Measurements from ENCODE around the gene CCL20. TPM values are rescaled to one million over a fixed set of nuclear protein-coding genes. Genes with fewer than 3 reads are reported as not detected.

The CCL20 gene
- total and polyA plus RNA-seq, 2 of the 13 experiments (the other 11 are each of a cell fraction or from before 2014, with no cell fraction given) = 223 to 903 TPM

DNA sequence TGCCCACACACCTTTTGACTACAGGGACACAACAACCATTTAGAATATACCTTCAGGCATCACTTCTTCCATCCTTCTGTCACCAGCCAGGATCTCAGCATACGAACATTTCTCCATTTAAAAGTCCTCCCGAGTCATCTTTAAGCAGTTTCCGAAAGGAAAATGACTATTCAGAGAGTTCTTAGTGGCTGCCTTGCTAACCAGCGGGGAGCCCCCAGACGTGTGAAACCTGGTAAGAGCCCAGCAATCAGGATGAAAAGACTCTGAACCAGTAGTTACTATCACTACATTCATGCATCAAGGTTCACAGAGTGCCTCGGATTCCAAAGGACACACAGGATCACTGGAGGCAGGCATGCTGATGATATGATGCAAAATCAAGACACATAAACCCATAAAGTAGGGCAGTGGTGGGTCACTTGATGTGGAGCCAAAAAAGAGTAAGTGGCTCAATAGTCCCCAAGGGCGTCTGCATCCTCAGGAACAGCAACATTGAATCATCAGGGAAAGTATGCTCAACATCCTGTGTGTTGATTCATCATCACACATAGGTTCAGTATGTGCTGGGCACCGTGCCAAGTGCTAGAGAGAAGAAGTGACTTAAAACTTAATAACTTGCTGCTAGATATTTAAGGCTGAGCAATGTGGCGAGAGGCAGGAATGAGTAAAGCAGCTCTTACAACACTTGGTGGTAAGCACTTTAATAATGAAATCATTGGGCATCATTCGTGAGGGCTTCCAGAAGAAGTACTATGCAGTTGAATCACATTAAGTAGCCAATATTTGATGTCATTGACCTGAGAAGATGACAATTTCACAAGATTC, 4.4 kb downstream of the CCL20 start (continued):
- TF ChIP-seq ZNF605 (CRISPR knock-in tag; IDR thresholded peaks at IDR 0.05) (peak; percentile 86), ZKSCAN5 (CRISPR knock-in tag; IDR thresholded peaks at IDR 0.05) (no peak), DR1 (CRISPR knock-in tag; IDR thresholded peaks at IDR 0.05) (no peak), ZNF749 (CRISPR knock-in tag; IDR thresholded peaks at IDR 0.05; ENCODE audit: borderline replicate concordance) (no peak), SIX4 (CRISPR knock-in tag; IDR thresholded peaks at IDR 0.05) (peak; percentile 13; the same call in 1 of the 2 replicates), XBP1 (CRISPR knock-in tag; IDR thresholded peaks at IDR 0.05) (no peak), ZNF121 (CRISPR knock-in tag; IDR thresholded peaks at IDR 0.05) (no peak), IRX3 (CRISPR knock-in tag; IDR thresholded peaks at IDR 0.05; ENCODE audit: borderline replicate concordance, low read depth) (no peak; the same call in 1 of the 2 replicates), ETV6 (CRISPR knock-in tag; conservative IDR thresholded peaks at IDR 0.05) (no peak), TEAD3 (CRISPR knock-in tag; optimal IDR thresholded peaks at IDR 0.05; ENCODE audit: borderline replicate concordance) (no peak), IKZF4 (CRISPR knock-in tag; IDR thresholded peaks at IDR 0.05; ENCODE audit: borderline replicate concordance, low read depth, not compliant biosample characterization) (no peak), ZNF83 (CRISPR knock-in tag; IDR thresholded peaks at IDR 0.05; ENCODE audit: borderline replicate concordance) (no peak), SRSF1 (optimal IDR thresholded peaks at IDR 0.05; ENCODE audit: low read depth, low read length) (no peak), CHD4 (IDR thresholded peaks at IDR 0.05; ENCODE audit: borderline replicate concordance, low read length) (peak; percentile 98; the same call in 1 of the 2 replicates)
- TF ChIP-seq, protein P1, sequence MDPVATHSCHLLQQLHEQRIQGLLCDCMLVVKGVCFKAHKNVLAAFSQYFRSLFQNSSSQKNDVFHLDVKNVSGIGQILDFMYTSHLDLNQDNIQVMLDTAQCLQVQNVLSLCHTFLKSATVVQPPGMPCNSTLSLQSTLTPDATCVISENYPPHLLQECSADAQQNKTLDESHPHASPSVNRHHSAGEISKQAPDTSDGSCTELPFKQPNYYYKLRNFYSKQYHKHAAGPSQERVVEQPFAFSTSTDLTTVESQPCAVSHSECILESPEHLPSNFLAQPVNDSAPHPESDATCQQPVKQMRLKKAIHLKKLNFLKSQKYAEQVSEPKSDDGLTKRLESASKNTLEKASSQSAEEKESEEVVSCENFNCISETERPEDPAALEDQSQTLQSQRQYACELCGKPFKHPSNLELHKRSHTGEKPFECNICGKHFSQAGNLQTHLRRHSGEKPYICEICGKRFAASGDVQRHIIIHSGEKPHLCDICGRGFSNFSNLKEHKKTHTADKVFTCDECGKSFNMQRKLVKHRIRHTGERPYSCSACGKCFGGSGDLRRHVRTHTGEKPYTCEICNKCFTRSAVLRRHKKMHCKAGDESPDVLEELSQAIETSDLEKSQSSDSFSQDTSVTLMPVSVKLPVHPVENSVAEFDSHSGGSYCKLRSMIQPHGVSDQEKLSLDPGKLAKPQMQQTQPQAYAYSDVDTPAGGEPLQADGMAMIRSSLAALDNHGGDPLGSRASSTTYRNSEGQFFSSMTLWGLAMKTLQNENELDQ (CRISPR knock-in tag; IDR thresholded peaks at IDR 0.05; ENCODE audit: borderline replicate concordance) = no peak
- TF ChIP-seq, protein P2, sequence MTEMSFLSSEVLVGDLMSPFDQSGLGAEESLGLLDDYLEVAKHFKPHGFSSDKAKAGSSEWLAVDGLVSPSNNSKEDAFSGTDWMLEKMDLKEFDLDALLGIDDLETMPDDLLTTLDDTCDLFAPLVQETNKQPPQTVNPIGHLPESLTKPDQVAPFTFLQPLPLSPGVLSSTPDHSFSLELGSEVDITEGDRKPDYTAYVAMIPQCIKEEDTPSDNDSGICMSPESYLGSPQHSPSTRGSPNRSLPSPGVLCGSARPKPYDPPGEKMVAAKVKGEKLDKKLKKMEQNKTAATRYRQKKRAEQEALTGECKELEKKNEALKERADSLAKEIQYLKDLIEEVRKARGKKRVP (CRISPR knock-in tag; IDR thresholded peaks at IDR 0.05) = peak in 1 of 2 experiments; percentile 37; a peak in 1 of 4 replicates
- TF ChIP-seq, protein P3, sequence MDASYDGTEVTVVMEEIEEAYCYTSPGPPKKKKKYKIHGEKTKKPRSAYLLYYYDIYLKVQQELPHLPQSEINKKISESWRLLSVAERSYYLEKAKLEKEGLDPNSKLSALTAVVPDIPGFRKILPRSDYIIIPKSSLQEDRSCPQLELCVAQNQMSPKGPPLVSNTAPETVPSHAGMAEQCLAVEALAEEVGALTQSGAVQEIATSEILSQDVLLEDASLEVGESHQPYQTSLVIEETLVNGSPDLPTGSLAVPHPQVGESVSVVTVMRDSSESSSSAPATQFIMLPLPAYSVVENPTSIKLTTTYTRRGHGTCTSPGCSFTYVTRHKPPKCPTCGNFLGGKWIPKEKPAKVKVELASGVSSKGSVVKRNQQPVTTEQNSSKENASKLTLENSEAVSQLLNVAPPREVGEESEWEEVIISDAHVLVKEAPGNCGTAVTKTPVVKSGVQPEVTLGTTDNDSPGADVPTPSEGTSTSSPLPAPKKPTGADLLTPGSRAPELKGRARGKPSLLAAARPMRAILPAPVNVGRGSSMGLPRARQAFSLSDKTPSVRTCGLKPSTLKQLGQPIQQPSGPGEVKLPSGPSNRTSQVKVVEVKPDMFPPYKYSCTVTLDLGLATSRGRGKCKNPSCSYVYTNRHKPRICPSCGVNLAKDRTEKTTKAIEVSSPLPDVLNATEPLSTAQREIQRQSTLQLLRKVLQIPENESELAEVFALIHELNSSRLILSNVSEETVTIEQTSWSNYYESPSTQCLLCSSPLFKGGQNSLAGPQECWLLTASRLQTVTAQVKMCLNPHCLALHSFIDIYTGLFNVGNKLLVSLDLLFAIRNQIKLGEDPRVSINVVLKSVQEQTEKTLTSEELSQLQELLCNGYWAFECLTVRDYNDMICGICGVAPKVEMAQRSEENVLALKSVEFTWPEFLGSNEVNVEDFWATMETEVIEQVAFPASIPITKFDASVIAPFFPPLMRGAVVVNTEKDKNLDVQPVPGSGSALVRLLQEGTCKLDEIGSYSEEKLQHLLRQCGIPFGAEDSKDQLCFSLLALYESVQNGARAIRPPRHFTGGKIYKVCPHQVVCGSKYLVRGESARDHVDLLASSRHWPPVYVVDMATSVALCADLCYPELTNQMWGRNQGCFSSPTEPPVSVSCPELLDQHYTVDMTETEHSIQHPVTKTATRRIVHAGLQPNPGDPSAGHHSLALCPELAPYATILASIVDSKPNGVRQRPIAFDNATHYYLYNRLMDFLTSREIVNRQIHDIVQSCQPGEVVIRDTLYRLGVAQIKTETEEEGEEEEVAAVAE (CRISPR knock-in tag; IDR thresholded peaks at IDR 0.05; ENCODE audit: borderline replicate concordance) = 0 out of 2 replicates have a peak, but pooled peaks have one; percentile 50
- TF ChIP-seq, protein P4, sequence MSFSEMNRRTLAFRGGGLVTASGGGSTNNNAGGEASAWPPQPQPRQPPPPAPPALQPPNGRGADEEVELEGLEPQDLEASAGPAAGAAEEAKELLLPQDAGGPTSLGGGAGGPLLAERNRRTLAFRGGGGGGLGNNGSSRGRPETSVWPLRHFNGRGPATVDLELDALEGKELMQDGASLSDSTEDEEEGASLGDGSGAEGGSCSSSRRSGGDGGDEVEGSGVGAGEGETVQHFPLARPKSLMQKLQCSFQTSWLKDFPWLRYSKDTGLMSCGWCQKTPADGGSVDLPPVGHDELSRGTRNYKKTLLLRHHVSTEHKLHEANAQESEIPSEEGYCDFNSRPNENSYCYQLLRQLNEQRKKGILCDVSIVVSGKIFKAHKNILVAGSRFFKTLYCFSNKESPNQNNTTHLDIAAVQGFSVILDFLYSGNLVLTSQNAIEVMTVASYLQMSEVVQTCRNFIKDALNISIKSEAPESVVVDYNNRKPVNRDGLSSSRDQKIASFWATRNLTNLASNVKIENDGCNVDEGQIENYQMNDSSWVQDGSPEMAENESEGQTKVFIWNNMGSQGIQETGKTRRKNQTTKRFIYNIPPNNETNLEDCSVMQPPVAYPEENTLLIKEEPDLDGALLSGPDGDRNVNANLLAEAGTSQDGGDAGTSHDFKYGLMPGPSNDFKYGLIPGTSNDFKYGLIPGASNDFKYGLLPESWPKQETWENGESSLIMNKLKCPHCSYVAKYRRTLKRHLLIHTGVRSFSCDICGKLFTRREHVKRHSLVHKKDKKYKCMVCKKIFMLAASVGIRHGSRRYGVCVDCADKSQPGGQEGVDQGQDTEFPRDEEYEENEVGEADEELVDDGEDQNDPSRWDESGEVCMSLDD (CRISPR knock-in tag; IDR thresholded peaks at IDR 0.05; ENCODE audit: borderline replicate concordance) = no peak; the same call in 1 of the 2 replicates
